Prostate gland (tissue), 2 donors: ENCODE results near the gene RAB15. TPM values are rescaled to one million over a fixed set of nuclear protein-coding genes. Genes with fewer than 3 reads are reported as not detected.
A peak's percentile ranks its signal among the peaks of the same experiment; 100 is the strongest.

ENCODE experiments used
- DNase-seq: peaks from one replicate; pipeline ENCODE4 v3.0.0-alpha.2; 2019; ENCODE audit warnings: low spot score
- H3K27ac ChIP-seq, 2 donors: fragments of 200-600 bp; sonication (generic); 2 replicates each; pipeline ENCODE4 v1.5.1; 2017 to 2019
- H3K27me3 ChIP-seq: fragments of 200-600 bp; sonication (generic); replicated peaks from 2 replicates; pipeline ENCODE4 v1.5.1; 2019; ENCODE audit not compliant: insufficient read depth
- H3K36me3 ChIP-seq, 2 donors: fragments of 200-600 bp; sonication (generic); 1 replicate in 1 of 2; 2 replicates in 1 of 2; pipeline versions ENCODE4 v1.5.1 to v1.8.1; 2017 to 2019
- H3K4me1 ChIP-seq: fragments of 200-600 bp; sonication (generic); replicated peaks from 2 replicates; pipeline ENCODE4 v1.5.1; 2019
- H3K4me3 ChIP-seq, 2 donors: fragments of 200-600 bp; sonication (generic); 2 replicates each; pipeline ENCODE4 v1.5.1; 2017 to 2019
- H3K9me3 ChIP-seq: fragments of 200-600 bp; sonication (generic); 2 replicates; pipeline ENCODE4 v1.5.1; 2017
- CTCF ChIP-seq, 4 experiments: fragments of 200-600 bp in 2 of 4; fragments of 450-650 bp in 2 of 4; sonication (generic) in 2 of 4; IDR thresholded peaks; 1 replicate in 3 of 4; 2 replicates in 1 of 4; pipeline ENCODE4 v1.5.1; 2016 to 2019; ENCODE audit warnings: antibody characterized with exemption in 4 of 4, mild to moderate bottlenecking in 2 of 4, moderate library complexity in 2 of 4
- POLR2A ChIP-seq: fragments of 450-650 bp; IDR thresholded peaks from one replicate; pipeline ENCODE4 v1.6.1; 2016; ENCODE audit warnings: antibody characterized with exemption, mild to moderate bottlenecking
- POLR2AphosphoS5 ChIP-seq: sonication (generic); formaldehyde crosslinking; IDR thresholded peaks from one replicate; pipeline ENCODE4 v1.6.1; 2017; ENCODE audit warnings: antibody characterized with exemption
- WGBS: methylation state at CpG from one replicate; pipeline ENCODE4 v1.1.5; 2018; 5-methylcytosine and 5-hydroxymethylcytosine counted together
- intact Hi-C: fragments of 100-400 bp; cut with DNase I; formaldehyde crosslinking; loops from one replicate; pipeline ENCODE4 v1.14.2; 2022
- total RNA-seq, 2 donors: library from RNA; depleted of rRNA; stranded (reverse); fragments of >200 nt; gene quantifications; one replicate each; pipeline ENCODE4 v1.1.0, GENCODE V29; 2016

Gene RAB15
- total RNA-seq, 2 donors from 2014 or later = 10.1 to 17.5 TPM

GRCh38 chr14:64968167-64968566, 4.0 kb downstream of the RAB15 start:
- no peak for TF ChIP-seq POLR2AphosphoS5
- TF ChIP-seq CTCF (IDR thresholded peaks at IDR 0.05) = no peak
- no peak for TF ChIP-seq POLR2A
- no peak for DNase-seq
- no peak overlapping the region for H3K27ac ChIP-seq
- WGBS = 93% methylated on average over 7 of the region's 7 CpGs
- H3K27me3 ChIP-seq = no peaks in the 10 kb centered on the region
- no peaks in the 10 kb centered on the region for H3K9me3 ChIP-seq
- no peak overlapping the region for H3K4me3 ChIP-seq
- H3K36me3 ChIP-seq = no peaks in the 10 kb centered on the region
- intact Hi-C loops = no loop called here
- peaks cover 7% of the 10 kb centered on the region for H3K4me1 ChIP-seq

- Histone ChIP-seq H3K4me1 (peaks cover 7% of the 10 kb centered on the region), H3K36me3 (no peaks in the 10 kb centered on the region), H3K4me3 (no peak overlapping the region), H3K27me3 (no peaks in the 10 kb centered on the region), H3K9me3 (no peaks in the 10 kb centered on the region), H3K27ac (no peak overlapping the region)
- WGBS = 68% methylated on average over 2 of the region's 2 CpGs
- intact Hi-C loops = no loop called here
- peak; percentile 80 for DNase-seq
- no peak for TF ChIP-seq CTCF (IDR thresholded peaks at IDR 0.05)
- TF ChIP-seq POLR2A = no peak
- TF ChIP-seq POLR2AphosphoS5 = peak; percentile 69
Observed at GRCh38 chr14:64966976-64967375, 5.2 kb downstream of the RAB15 start.

GRCh38 chr14:64965356-64966000, 6.7 kb downstream of the RAB15 start:
- WGBS = 72% methylated on average over 15 of the region's 15 CpGs
- intact Hi-C loops = no loop called here
- no peak for DNase-seq
- TF ChIP-seq CTCF (IDR thresholded peaks at IDR 0.05) = no peak
- TF ChIP-seq POLR2AphosphoS5 = no peak
- TF ChIP-seq POLR2A = no peak
- H3K36me3 ChIP-seq = no peaks in the 10 kb centered on the region
- no peaks in the 10 kb centered on the region for H3K9me3 ChIP-seq
- no peak overlapping the region for H3K4me3 ChIP-seq
- peaks cover 7% of the 10 kb centered on the region for H3K4me1 ChIP-seq
- no peak overlapping the region for H3K27ac ChIP-seq
- no peaks in the 10 kb centered on the region for H3K27me3 ChIP-seq

- Histone ChIP-seq H3K27ac (no peak overlapping the region), H3K4me3 (no peak overlapping the region), H3K4me1 (peaks cover 7% of the 10 kb centered on the region), H3K36me3 (no peaks in the 10 kb centered on the region), H3K27me3 (no peaks in the 10 kb centered on the region), H3K9me3 (no peaks in the 10 kb centered on the region)
- WGBS = 67% methylated on average over 1 of the region's 1 CpG
- TF ChIP-seq CTCF (IDR thresholded peaks at IDR 0.05) (no peak), POLR2AphosphoS5 (no peak), POLR2A (no peak)
- intact Hi-C loops = no loop called here
- DNase-seq = no peak
Observed at GRCh38 chr14:64963611-64964010, 8.5 kb downstream of the RAB15 start.

- TF ChIP-seq CTCF (IDR thresholded peaks at IDR 0.05) (peak in 1 of 4 experiments; percentile 7), POLR2AphosphoS5 (peak; percentile 20), POLR2A (peak; percentile 11)
- Histone ChIP-seq H3K4me1 (no peaks in the 10 kb centered on the region), H3K27me3 (no peaks in the 10 kb centered on the region), H3K9me3 (no peaks in the 10 kb centered on the region), H3K4me3 (no peak overlapping the region), H3K27ac (no peak overlapping the region), H3K36me3 (no peaks in the 10 kb centered on the region)
- intact Hi-C loops = no loop called here
- WGBS = 46% methylated on average over 5 of the region's 5 CpGs
- DNase-seq = peak; percentile 34
Observed at GRCh38 chr14:64960762-64961276, 11.3 kb downstream of the RAB15 start.
